GM21423 (cell line): ENCODE measurements around the gene BEST4.
"Not testable (repeated sequence)": the region's sequence is repeated elsewhere in the genome, so short reads cannot be mapped to it uniquely, and the experiment has no call there.

Source experiments
- ATAC-seq: cut with Tn5 transposase; IDR thresholded peaks from one replicate; pipeline ENCODE4 v1.9.1; 2021; ENCODE audit warnings: mild to moderate bottlenecking, moderate library complexity; ENCODE audit not compliant: unreplicated experiment

Gene BEST4

DNA sequence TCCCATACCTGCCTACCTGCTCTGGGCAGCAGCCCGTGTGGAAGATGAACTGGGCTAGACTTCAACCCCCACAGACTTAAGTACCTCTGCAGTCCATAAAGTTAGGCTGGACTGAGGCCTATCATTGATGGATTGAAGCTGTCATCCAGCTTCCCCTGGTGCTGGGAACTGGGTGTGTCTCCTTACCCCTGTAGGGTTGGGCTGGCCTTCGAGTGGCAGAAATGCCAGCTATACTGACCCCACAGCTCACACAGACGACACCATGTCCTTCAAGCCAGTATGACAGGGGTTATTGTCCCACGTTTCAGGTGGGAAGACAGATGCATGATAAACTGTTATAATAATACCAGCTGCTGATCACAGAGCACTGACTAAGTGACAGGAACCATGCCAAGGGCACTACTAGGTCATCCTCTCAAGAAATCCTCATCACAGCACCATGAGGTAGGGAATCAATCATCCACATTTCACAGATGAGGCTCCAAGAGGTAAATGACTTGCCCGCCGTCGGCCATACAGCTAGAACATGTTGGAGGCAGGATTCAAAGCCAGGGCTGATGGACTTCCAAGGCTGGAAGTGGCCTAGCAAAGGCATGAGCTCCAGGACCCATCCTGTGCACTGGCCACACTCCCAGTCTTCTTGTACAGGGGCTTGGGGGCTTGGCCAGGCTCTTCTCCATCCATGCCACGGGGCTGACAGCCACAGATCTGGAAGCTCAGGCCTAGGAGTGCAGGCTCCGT lies at the start of gene BEST4:
Gene BEST4 (minus strand): TSS at position 51 of the 741 bp plus-strand sequence. CDS start 465 bp downstream, outside the sequence.
- no peak for ATAC-seq

GRCh38 chr1:44835738-44836675 lies 48.0 kb upstream of the BEST4 start:
- ATAC-seq = no peak

GRCh38 chr1:44834328-44834727 lies 46.4 kb upstream of the BEST4 start:
- no peak for ATAC-seq

DNA sequence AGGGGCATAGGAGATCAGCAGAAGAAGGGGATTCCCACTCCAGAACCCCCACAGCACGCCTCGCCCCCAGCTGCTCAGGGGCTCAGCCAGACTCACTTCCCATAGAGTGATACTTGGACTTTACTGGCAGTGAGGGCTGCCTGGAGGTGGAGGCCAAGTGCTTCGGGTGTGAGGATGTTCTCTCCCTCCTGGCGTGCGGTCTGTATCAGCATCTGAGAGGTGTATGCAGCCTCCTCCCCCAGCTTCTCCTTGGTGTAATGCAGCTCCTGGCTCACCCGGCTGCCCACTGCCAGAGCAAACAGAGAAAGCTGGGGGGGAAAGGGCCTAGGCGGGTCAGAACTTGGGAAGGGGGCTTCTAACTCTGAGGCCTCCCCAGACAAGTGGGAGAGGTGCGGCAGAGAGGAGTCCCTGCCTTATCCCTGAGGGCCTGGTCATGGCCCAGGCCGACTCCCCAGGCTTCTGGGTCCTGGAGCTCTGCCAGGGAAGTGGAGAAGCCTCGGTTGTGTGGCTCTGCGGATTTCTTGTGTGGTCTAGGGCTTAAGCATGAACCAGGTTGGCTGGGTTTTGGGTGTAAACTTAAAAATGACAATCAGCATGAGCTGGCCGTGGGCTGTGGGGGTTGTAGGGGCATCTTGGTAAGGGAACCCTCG lies 44.2 kb upstream of the BEST4 start:
- no peak for ATAC-seq

- no peak for ATAC-seq
Measured at GRCh38 chr1:44831516-44831915, 43.5 kb upstream of the BEST4 start.

DNA sequence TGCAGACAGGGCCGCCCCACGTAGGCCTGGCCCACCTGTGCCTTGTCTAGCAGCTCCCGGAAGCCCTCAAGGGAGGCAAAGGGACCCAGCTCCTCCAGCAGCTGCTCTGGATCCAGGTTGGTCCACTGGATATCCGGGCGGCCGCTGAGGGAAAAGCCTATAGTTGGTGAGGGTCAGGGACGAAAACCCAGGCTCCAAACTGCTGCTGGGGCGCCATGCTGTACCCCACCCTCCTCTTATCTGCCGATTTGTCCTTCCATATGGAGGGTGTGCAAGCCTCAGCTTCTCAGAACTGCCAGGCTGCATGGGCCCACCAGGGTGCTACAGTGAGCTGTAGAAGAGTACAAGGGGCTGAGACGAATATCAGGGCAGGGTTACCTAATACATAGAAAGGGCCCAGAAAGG lies 42.9 kb upstream of the BEST4 start:
- ATAC-seq = no peak

- no peak for ATAC-seq
Measured at GRCh38 chr1:44829506-44830384, 41.8 kb upstream of the BEST4 start.

- no peak for ATAC-seq
Measured at GRCh38 chr1:44828841-44829440, 41.0 kb upstream of the BEST4 start.

DNA sequence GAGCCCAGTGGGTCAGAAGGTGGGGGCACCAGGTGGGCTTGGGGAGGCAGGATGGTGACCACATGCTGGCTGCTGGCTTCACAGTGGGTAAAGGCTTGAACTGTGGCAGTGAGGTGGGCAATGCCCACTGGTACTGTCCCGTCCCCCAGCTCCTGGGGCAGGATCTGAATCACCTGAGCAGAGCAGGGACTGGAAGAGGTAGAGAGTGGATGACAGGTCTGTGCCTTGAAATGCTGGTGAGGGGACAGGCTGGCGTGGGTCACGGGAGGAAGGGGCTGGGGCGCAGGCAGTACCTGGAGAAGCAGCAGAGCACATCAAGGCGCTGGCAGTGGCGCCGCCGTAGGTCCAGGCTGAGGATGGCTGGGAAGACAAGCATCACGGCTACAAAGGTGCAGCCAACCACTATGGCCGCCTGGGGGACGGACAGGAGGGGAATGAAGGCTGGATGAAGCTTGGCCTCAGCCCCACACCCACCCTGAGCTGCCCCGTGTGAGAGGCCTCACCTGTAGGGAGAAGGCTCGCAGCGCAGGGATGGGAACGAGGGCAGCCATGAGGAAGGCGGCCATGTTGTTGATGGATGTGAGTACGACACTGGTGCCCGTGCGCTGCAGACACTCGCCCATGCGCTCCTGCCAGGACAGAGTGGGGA lies 40.2 kb upstream of the BEST4 start:
- ATAC-seq = no peak

DNA sequence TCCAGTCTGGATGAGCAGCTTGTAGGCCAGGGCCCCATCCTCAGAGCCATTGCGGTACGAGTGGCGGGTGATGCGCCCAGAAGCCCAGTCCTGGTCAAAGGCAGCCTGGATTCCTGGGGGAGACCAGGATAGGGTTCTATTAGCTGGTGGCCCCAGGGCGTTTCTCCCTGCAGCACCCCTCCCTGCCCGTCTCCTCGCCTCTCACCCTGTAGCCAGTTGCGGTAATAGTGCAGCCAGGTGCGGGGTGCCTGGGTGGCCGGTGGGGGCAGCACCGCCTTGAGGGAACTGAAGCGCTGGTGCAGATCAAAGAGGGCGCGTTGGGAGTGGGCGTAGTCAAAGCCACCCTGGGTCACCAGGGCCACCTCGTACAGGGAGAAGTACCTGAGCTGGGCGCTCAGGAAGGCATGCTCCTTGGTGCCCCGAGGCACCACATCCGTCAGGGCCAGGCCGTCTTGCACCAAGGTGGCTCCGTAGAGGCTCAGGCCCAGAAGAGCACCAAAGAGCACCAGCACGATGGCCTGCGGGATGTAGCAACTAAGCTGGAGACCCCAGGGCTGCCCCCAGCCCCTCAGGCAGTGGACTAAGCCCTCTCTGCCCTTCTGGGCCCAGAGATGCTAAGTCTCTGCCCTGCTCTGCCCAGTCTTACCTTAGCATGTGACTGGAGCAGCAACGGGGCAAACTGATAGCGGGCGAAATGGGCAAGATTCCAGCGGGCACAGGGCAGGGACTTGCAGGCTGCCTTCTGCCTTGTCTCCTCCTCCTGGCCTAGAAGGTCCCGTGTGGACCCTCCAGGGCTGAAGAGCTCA lies 39.4 kb upstream of the BEST4 start:
- no peak for ATAC-seq

DNA sequence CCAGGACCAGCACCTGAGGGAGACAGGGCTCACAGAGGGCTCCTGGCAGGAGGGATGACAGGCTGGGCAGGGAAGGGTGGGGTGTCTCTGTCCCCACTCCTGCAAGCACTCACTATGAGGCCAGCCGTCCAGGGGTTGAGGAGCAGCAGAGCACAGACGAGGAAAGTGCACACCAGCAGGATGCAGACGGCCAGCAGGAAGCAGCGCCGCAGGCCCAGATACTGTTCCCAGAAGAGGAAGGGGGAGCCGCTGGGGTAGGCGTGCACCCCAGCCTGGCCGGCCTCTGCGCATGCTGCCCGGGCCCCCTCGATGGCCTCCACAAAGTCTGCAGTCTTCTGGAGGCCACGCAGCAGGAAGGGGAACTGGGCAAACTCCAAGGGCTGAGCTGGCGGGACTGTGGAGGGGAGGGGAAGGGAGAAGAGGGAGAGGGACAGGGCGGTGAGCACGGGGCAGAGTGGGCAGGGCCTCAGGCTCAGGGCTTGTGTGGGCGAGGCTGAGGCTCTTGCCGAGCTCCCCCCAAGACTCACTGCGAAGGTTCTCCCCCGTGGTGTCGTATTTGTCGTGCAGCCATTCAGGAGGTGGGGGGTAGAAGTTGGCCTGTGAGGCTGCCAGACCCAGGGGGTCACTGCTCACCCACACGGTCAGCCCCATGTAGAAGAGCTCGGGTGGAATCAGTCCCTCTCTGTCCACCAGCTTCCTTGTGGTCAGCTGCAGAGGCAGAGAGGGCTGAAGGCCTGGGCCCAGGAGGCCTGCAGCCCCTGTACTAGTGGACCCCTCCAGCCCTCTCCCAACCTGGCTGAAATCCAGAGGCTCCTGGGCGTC lies 38.6 kb upstream of the BEST4 start:
- ATAC-seq = no peak

DNA sequence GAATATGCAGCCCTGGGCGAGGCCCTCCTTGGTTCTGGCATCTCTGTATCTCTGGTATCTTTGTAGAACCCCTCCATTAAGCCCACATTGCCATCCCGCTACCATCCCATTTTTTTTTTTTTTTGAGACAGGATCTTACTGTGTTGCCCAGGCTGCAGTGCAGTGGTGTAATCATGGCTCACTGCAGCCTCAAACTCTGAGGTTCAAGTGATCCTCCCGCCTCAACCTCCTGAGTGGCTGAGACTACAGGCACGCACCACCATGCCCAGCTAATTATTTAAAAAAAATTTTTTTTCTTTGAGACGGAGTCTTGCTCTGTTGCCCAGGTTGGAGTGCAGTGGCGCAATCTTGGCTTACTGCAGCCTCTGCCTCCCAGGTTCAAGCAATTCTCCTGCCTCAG lies 36.4 kb upstream of the BEST4 start:
- not testable (repeated sequence) for ATAC-seq

- ATAC-seq = no peak
Measured at GRCh38 chr1:44822981-44823451, 35.0 kb upstream of the BEST4 start.

DNA sequence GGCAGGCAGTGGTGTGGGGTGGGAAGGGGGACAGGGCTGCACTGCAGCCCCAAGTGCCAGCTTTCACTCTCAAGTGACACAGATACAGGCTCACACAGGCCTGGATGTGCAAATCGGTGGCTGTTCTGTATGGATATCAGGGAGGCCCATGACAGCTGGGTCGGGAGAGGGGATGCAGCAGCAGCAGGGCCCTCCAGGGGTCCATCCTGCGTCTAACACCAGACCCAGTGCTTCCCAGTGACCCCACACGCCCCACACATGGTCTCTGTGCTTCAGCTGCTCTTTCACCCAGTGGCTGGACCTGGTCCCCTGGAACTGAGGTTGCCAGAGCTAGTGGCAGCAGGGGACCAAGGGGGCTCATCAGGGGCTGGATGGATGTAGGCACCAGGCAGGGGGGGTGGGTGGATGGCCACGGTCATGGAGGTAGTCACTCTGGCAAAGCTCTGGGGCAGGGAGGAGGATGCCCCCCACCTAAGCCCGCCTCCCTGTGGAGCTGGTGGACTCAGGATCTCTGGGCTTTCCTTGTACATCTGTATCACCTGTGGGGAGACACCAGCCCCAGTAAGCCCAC lies 34.2 kb upstream of the BEST4 start:
- ATAC-seq = no peak

DNA sequence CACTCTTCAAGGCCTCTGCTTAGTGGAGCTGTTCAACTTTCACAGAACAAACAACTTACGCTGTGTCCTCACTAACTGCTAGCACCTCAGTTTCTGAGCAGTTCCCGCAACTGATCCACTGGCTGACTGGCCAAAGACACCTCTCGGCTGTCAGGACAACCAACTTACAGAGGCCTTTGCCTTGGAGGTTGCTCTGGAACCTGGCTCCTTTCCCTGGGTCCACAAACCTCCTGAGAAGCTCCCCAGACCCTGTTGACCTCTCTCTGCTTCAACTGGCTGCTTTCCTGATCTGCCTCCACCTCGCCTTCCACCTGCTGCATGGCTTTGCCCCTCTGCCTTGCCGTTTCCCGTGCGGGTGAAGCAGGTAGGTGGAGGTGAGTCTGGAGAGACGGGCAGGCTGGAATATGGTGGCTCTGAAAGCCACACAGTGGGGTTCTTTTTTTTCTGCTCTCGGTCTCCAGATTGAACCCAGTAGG lies 33.3 kb upstream of the BEST4 start:
- ATAC-seq = no peak

DNA sequence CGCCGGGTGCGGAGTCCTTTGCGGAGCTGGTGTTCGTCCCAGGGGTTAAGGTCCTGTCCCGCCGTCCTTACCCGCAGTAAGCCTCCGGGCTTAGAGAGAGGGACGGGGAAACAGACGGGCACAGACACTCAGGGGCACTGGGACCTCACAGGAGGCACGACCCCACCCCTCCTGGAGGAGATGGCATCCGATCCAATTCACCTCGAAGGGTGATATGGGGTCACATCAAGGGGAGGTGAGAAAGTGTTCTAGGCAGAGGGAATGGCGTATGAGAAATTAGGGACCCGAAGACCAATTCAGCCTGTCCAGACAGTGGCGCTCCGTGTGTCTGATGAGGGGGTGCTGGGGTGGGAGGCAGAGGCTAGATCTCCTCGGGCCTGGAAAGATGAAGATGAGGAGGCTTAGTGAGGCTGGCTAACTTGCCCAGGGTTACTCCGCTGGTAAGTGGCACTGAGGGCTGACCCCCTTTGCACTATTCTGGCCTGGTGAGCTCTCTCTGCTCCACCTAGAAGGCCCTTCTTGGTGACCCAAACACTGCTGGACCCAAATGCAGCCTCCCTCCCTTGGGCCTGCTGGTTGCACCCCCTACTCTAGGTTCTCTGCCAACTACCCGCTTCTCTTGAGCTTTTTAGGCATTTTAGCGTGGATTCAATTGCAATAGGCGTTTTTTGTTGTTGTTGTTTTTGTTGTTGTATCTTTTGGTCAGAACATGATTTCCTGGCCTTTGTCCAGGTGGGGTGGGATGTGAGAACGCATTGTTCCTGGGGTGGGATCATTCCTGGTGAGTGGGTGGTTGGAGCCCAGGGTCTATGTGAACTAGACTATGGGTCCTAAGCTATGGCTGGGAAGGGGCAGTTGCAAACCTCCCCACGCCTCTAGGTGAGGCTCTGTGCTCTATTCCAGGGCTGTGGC lies 32.6 kb upstream of the BEST4 start:
- no peak for ATAC-seq
